GM12892 (cell line): ENCODE data around the gene LGR4.

Experiments
- POLR2A ChIP-seq: IDR thresholded peaks from 2 replicates; pipeline ENCODE4 v1.6.1; 2011; ENCODE audit warnings: low read depth, low read length, control low read depth
- POLR2AphosphoS5 ChIP-seq: IDR thresholded peaks from 2 replicates; pipeline ENCODE4 v1.6.1; 2011; ENCODE audit warnings: low read depth, low read length, control low read depth

DNA sequence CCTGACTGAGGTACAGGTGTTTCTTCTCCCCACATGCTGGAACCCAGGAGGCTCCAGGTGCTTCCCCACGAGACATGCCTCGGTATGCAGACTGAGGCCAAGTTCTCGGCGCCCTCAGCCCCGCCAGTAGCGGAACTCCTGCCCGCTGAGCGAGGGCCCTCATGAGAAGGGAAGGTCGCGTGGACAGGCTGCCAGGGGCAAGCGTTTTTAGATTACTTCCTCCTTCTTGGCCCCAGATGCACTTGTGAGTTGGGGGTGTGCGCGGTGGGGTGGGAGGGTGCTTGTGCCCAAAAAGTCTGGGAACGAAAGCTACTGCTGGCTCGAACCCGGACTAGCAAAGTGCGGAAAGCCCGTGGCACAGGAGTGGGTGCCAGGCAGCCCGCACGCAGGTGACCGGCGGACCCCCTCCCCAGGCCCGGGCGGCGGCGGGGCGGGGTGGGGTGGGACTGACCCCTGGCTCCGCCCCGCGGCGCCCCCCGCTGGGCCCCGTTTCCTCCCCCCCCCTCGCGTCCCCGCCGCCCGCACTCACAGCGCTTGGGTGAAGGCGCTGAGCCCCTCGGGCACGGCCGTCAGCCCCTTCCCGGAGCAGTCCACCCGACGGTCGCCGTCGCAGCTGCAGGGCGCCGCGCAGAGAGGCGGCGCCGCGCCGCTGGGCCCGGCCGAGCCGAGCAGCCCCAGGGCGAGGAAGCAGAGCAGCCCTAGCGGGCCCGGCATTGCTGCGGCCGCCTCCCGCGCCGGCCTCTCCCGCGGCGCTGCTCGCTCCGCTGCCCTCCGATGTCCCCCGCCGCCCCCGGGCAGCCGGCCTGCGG, 797 bp downstream of the LGR4 start:
- TF ChIP-seq POLR2A (no peak), POLR2AphosphoS5 (no peak)
